ENCODE results near the gene LGALS8. TPM values are rescaled to one million over a fixed set of nuclear protein-coding genes. Genes with fewer than 3 reads are reported as not detected.
A peak's percentile ranks its signal among the peaks of the same experiment; 100 is the strongest.

Gene LGALS8
- polyA plus RNA-seq, 1 donor (not counting 4 experiments of a cell fraction or from before 2014, with no cell fraction given) = 75.2 TPM

DNA sequence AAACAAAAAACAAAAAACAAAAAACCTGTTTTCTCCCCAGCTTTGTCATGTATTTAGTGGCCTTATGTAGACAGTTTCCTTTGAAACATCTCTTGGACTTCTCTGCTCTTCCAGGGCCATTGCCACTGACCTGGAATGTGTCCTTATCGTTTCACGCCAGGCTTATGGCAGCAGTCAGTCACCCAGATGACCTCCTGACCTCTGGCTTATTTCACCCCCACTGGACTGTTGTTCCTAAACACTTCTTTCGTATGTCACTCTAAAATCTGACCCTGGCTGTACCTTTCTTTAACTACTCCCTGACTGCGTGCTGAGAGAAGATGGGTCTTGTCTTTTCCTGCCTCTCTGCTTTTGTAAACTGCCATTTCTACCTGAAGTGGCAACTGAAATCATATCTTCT, 9.1 kb downstream of the LGALS8 start:
- Histone ChIP-seq H3K36me3 (ENCODE audit: control insufficient read depth in 2 of 2, extremely low read depth in 1 of 2, insufficient read depth in 2 of 2, low read length in 2 of 2) (peaks cover 0 to 3% of the 10 kb centered on the region in 2 experiments), H3K4me1 (ENCODE audit: control insufficient read depth, extremely low read depth, insufficient read depth, low read length) (peaks cover 19% of the 10 kb centered on the region), H3K9me1 (ENCODE audit: control insufficient read depth, extremely low read depth, insufficient read depth, low read length) (no peaks in the 10 kb centered on the region), H3K27me3 (ENCODE audit: control insufficient read depth, extremely low read depth, insufficient read depth, low read length) (no peaks in the 10 kb centered on the region), H4K20me1 (ENCODE audit: control insufficient read depth, extremely low read depth, insufficient read depth, low read length) (no peaks in the 10 kb centered on the region), H3K4me2 (ENCODE audit: control insufficient read depth, extremely low read depth, insufficient read depth, low read depth, low read length) (no peak overlapping the region), H3K4me3 (ENCODE audit: control insufficient read depth in 2 of 3, extremely low read depth in 1 of 3, insufficient read depth in 2 of 3, low read depth in 1 of 3, low read length in 3 of 3) (no peak overlapping the region), H3K79me2 (ENCODE audit: control insufficient read depth, insufficient read depth, low read length) (no peaks in the 10 kb centered on the region), H3K9me3 (ENCODE audit: control insufficient read depth, low read depth, low read length) (no peaks in the 10 kb centered on the region), H2AFZ (ENCODE audit: control insufficient read depth, low read length) (no peak overlapping the region), H3K9ac (ENCODE audit: control insufficient read depth, extremely low read depth, insufficient read depth, low read length) (no peak overlapping the region), H3K27ac (ENCODE audit: control insufficient read depth, insufficient read depth, low read length) (no peak overlapping the region)
- FAIRE-seq = no peak
- dilution Hi-C loops (cut with MboI; ENCODE audit: extremely low pct_ligation_motif_present, low sequenced_read_pairs) = no loop called here
- TF ChIP-seq CTCF (optimal IDR thresholded peaks at IDR 0.05 in 1 of 3, IDR thresholded peaks at IDR 0.05 in 1 of 3, conservative IDR thresholded peaks at IDR 0.05 in 1 of 3; ENCODE audit: extremely low read depth in 1 of 3, insufficient read depth in 2 of 3, low read length in 3 of 3) (no peak), EZH2 (IDR thresholded peaks at IDR 0.05; ENCODE audit: low read length) (no peak)
- no peak for DNase-seq (ENCODE audit: low read depth, low spot score)

DNA sequence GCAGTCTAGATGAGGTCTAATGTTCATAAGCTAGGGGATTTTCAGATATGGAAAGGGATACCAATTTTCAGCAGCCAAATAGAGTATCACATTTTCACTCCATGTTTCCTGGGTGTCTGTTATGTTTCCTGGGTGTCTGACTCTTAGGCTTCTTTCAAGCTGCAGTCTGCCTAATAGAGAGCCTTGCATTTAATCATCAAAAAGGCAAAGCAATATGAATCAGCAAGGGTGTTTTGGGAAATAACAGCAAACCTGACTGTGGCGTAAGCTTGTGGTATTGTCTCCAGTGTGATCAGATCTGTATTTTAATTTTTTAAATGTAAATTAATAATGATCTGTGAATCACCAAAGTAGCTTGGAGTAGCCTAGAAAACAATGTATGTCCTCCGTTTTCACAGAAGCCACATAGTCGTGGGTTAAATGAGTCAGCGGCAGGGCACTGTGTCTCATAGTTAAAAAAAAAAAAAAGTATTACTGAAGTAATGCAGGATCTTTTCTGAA, 10.4 kb downstream of the LGALS8 start:
- peaks cover 19% of the 10 kb centered on the region for H3K4me1 ChIP-seq (ENCODE audit: control insufficient read depth, extremely low read depth, insufficient read depth, low read length)
- no peaks in the 10 kb centered on the region for H3K27me3 ChIP-seq (ENCODE audit: control insufficient read depth, extremely low read depth, insufficient read depth, low read length)
- DNase-seq (ENCODE audit: low read depth, low spot score) = peak; percentile 38
- peaks cover 0 to 4% of the 10 kb centered on the region in 2 experiments for H3K36me3 ChIP-seq (ENCODE audit: control insufficient read depth in 2 of 2, extremely low read depth in 1 of 2, insufficient read depth in 2 of 2, low read length in 2 of 2)
- H3K79me2 ChIP-seq (ENCODE audit: control insufficient read depth, insufficient read depth, low read length) = no peaks in the 10 kb centered on the region
- TF ChIP-seq CTCF (optimal IDR thresholded peaks at IDR 0.05 in 1 of 3, IDR thresholded peaks at IDR 0.05 in 1 of 3, conservative IDR thresholded peaks at IDR 0.05 in 1 of 3; ENCODE audit: extremely low read depth in 1 of 3, insufficient read depth in 2 of 3, low read length in 3 of 3) = no peak
- no peak for TF ChIP-seq EZH2 (IDR thresholded peaks at IDR 0.05; ENCODE audit: low read length)
- H3K4me2 ChIP-seq (ENCODE audit: control insufficient read depth, extremely low read depth, insufficient read depth, low read depth, low read length) = peak overlapping the region; percentile 22
- no peaks in the 10 kb centered on the region for H4K20me1 ChIP-seq (ENCODE audit: control insufficient read depth, extremely low read depth, insufficient read depth, low read length)
- H3K9me3 ChIP-seq (ENCODE audit: control insufficient read depth, low read depth, low read length) = no peaks in the 10 kb centered on the region
- peak overlapping the region; percentile 7 for H3K27ac ChIP-seq (ENCODE audit: control insufficient read depth, insufficient read depth, low read length)
- H2AFZ ChIP-seq (ENCODE audit: control insufficient read depth, low read length) = no peak overlapping the region
- no peak for FAIRE-seq
- dilution Hi-C loops (cut with MboI; ENCODE audit: extremely low pct_ligation_motif_present, low sequenced_read_pairs) = no loop called here
- H3K4me3 ChIP-seq (ENCODE audit: control insufficient read depth in 2 of 3, extremely low read depth in 1 of 3, insufficient read depth in 2 of 3, low read depth in 1 of 3, low read length in 3 of 3) = no peak overlapping the region
- peak overlapping the region; percentile 8 for H3K9ac ChIP-seq (ENCODE audit: control insufficient read depth, extremely low read depth, insufficient read depth, low read length)
- no peaks in the 10 kb centered on the region for H3K9me1 ChIP-seq (ENCODE audit: control insufficient read depth, extremely low read depth, insufficient read depth, low read length)
